NB4 (cell line): ENCODE data around the gene VPS37B.

Experiments
- POLR2A ChIP-seq: IDR thresholded peaks from 2 replicates; pipeline ENCODE4 v1.6.1; 2011; ENCODE audit warnings: mild to moderate bottlenecking; ENCODE audit not compliant: insufficient read length; ENCODE audit errors: extremely low read depth
- TF ChIP-seq, protein P1 (sequence below): IDR thresholded peaks from one replicate; pipeline ENCODE4 v1.5.1; 2012; ENCODE audit warnings: low read depth, low read length
- TF ChIP-seq, protein P2 (sequence below): IDR thresholded peaks from 2 replicates; pipeline ENCODE4 v1.6.1; 2011; ENCODE audit warnings: low read depth, low read length

DNA sequence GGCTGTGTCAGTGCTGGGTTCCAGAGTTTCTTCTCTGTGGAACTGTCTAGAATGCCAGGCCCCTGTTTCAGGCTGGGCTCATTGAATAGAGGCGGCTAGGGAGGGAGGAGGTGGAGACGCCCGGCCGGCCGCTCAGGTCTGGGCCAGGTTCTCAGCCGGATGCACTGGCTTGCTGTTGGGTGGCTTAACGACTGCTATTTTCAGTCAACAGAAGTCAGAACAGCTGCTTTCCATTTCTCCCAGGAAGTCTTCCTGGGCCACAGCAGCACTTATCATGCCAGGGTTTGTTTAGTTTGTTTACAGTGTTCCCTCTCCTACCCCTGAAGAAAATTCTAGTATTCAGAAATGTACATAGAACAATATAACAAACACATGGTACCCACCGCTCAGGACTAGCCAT, 26.0 kb upstream of the VPS37B start:
- no peak for TF ChIP-seq POLR2A
- TF ChIP-seq, protein P1, sequence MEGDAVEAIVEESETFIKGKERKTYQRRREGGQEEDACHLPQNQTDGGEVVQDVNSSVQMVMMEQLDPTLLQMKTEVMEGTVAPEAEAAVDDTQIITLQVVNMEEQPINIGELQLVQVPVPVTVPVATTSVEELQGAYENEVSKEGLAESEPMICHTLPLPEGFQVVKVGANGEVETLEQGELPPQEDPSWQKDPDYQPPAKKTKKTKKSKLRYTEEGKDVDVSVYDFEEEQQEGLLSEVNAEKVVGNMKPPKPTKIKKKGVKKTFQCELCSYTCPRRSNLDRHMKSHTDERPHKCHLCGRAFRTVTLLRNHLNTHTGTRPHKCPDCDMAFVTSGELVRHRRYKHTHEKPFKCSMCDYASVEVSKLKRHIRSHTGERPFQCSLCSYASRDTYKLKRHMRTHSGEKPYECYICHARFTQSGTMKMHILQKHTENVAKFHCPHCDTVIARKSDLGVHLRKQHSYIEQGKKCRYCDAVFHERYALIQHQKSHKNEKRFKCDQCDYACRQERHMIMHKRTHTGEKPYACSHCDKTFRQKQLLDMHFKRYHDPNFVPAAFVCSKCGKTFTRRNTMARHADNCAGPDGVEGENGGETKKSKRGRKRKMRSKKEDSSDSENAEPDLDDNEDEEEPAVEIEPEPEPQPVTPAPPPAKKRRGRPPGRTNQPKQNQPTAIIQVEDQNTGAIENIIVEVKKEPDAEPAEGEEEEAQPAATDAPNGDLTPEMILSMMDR, result no peak
- TF ChIP-seq, protein P2, sequence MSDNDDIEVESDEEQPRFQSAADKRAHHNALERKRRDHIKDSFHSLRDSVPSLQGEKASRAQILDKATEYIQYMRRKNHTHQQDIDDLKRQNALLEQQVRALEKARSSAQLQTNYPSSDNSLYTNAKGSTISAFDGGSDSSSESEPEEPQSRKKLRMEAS, result no peak
